Kidney (tissue), 14 donors: Measurements from ENCODE around the gene KLHL21. TPM values are rescaled to one million over a fixed set of nuclear protein-coding genes. Genes with fewer than 3 reads are reported as not detected.
A peak's percentile ranks its signal among the peaks of the same experiment; 100 is the strongest.

Source experiments
- DNase-seq, 5 donors: peaks; one replicate each; pipeline ENCODE4 v3.0.0-alpha.2; 2013 to 2020
- FAIRE-seq: peaks from 2 replicates; lab custom pipeline; 2012; peaks lifted over from hg19 to GRCh38; lab: Jason Lieb, UNC
- H3K27ac ChIP-seq, 2 donors: one replicate each; pipeline ENCODE4 v1.7.0; 2013; ENCODE audit warnings: low read depth in 2 of 2, low read length in 2 of 2, inconsistent platforms in 1 of 2
- H3K27me3 ChIP-seq: one replicate; pipeline ENCODE4 v1.7.1; 2013; ENCODE audit warnings: low read length, inconsistent platforms; ENCODE audit not compliant: control insufficient read depth, insufficient read depth
- H3K36me3 ChIP-seq, 3 donors: one replicate each; pipeline versions ENCODE4 v1.7.0 to v1.7.1; 2013; ENCODE audit warnings: low read length in 3 of 3, control low read depth in 1 of 3, inconsistent platforms in 1 of 3; ENCODE audit not compliant: insufficient read depth in 3 of 3, control insufficient read depth in 2 of 3
- H3K4me1 ChIP-seq, 3 donors: one replicate each; pipeline versions ENCODE4 v1.7.0 to v1.7.1; 2013; ENCODE audit warnings: low read length in 3 of 3, inconsistent platforms in 1 of 3, low read depth in 1 of 3; ENCODE audit not compliant: control insufficient read depth in 2 of 3, insufficient read depth in 2 of 3
- H3K4me3 ChIP-seq, 3 donors: one replicate each; pipeline versions ENCODE4 v1.7.0 to v1.8.1; 2013; ENCODE audit warnings: low read length in 3 of 3, control low read depth in 1 of 3, inconsistent platforms in 1 of 3
- H3K9ac ChIP-seq, 3 donors: one replicate each; pipeline versions ENCODE4 v1.7.0 to v1.7.1; 2013; ENCODE audit warnings: low read length in 3 of 3, control low read depth in 1 of 3, inconsistent platforms in 1 of 3
- H3K9me3 ChIP-seq, 3 donors: one replicate each; pipeline versions ENCODE4 v1.7.0 to v1.7.1; 2013; ENCODE audit warnings: low read length in 3 of 3, control low read depth in 1 of 3, inconsistent platforms in 1 of 3; ENCODE audit not compliant: control insufficient read depth in 2 of 3, insufficient read depth in 1 of 3
- intact Hi-C: fragments of 100-400 bp; cut with DNase I; formaldehyde crosslinking; loops from one replicate; pipeline ENCODE4 v1.11.1; 2022
- polyA plus RNA-seq: library from polyadenylated mRNA; stranded (reverse); fragments of 350-450 nt; fragmentation: Illumina TruSeq; extraction: RNeasy Lipid Tissue Mini Kit (QIAGEN cat#74804); gene quantifications from one replicate; pipeline ENCODE4 v1.2.3, GENCODE V29; 2014; ENCODE audit warnings: low read depth, low replicate concordance; ENCODE audit not compliant: insufficient read depth
- total RNA-seq: library from RNA; stranded (reverse); fragmentation: NEBNext Ultra II Directional; extraction: Animal tissue kit (Norgen Biotek cat#: 25700); gene quantifications from one replicate; pipeline ENCODE4 v1.2.1, GENCODE V29; 2021
- TF ChIP-seq, protein P1 (sequence below): IDR thresholded peaks from 3 replicates; pipeline ENCODE4 v1.5.1; 2012; ENCODE audit warnings: mild to moderate bottlenecking, moderate library complexity, borderline replicate concordance; ENCODE audit not compliant: insufficient read depth; ENCODE audit errors: extremely low read depth
- donor health status: control.
- donor health status: control.
- donor health status: control.
- donor health status: control.
- donor health status: control.
- donor health status: DM: yes; HTN: yes; CAD: no.
- donor health status: Normal renal cell carcinoma (clear cell type).

KLHL21 gene
- total and polyA plus RNA-seq, 2 donors from 2014 or later = 13.9 to 25.0 TPM

- TF ChIP-seq, protein P1, sequence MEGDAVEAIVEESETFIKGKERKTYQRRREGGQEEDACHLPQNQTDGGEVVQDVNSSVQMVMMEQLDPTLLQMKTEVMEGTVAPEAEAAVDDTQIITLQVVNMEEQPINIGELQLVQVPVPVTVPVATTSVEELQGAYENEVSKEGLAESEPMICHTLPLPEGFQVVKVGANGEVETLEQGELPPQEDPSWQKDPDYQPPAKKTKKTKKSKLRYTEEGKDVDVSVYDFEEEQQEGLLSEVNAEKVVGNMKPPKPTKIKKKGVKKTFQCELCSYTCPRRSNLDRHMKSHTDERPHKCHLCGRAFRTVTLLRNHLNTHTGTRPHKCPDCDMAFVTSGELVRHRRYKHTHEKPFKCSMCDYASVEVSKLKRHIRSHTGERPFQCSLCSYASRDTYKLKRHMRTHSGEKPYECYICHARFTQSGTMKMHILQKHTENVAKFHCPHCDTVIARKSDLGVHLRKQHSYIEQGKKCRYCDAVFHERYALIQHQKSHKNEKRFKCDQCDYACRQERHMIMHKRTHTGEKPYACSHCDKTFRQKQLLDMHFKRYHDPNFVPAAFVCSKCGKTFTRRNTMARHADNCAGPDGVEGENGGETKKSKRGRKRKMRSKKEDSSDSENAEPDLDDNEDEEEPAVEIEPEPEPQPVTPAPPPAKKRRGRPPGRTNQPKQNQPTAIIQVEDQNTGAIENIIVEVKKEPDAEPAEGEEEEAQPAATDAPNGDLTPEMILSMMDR = no peak
- peak; percentile 99 to 100 (median 100) for DNase-seq
- H3K9ac ChIP-seq = peak within 1 kb of the TSS; percentile 81 to 95 (median 85)
- no peak for FAIRE-seq
- H3K27me3 ChIP-seq = no peaks in the 10 kb centered on the region
- H3K36me3 ChIP-seq = peaks cover 0 to 4% (median 0%) of the 10 kb centered on the region in 3 donors
- H3K4me3 ChIP-seq = peak within 1 kb of the TSS; percentile 87 to 94 (median 90)
- peak within 1 kb of the TSS; percentile 96 to 97 for H3K27ac ChIP-seq
- intact Hi-C loops = no loop called here
- no peaks in the 10 kb centered on the region for H3K9me3 ChIP-seq
- no peaks in the 10 kb centered on the region for H3K4me1 ChIP-seq
Observed at GRCh38 chr1:6613361-6614018, 10.8 kb upstream of the KLHL21 start, which contains the start of gene PHF13. TSS of gene PHF13 (plus strand) at chr1:6613731. CDS start at chr1:6614067, 336 bp downstream.

- peak in 4 of 5 donors; percentile 64 to 87 (median 79) for DNase-seq
- Histone ChIP-seq H3K27ac (peak overlapping the region; percentile 96 to 97), H3K4me3 (peak overlapping the region; percentile 87 to 94 (median 90)), H3K4me1 (no peaks in the 10 kb centered on the region), H3K36me3 (peaks cover 0 to 4% (median 0%) of the 10 kb centered on the region in 3 donors), H3K9me3 (no peaks in the 10 kb centered on the region), H3K9ac (peak overlapping the region; percentile 81 to 95 (median 85)), H3K27me3 (no peaks in the 10 kb centered on the region)
- intact Hi-C loops = no loop called here
- FAIRE-seq = no peak
- TF ChIP-seq, protein P1 = no peak
Observed at GRCh38 chr1:6612641-6613360, 10.1 kb upstream of the KLHL21 start.

DNA sequence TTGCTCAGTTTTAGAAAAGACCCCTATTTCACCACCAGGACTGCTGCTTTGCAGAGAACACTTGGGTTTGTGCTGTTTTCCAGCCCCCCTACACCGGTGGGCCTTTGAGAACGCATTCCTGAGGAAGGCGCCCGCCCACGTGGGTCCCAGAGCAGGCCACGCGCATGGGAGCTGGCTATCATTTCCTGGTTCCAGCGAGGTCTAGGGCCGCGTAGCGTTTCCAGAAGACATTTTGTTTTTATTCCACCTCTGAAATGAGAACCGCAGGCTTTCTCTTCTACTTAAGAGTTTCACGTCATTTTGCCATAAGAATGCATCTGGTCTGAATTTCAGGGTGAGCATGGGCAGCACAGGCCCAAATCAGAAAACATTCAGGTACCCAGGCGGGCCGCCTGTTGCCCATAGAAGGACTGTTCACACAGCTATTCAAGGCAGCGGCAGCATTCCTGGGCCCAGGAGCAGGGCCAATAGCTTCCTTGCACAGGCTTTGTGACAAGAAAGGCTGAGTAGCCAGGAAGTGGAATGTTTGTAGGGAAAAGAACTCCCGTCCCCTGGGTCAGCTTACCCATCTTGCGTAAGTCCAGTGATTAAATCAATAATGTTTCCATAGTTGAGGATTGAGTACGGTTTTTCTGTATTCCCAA, 1.4 kb upstream of the KLHL21 start:
- FAIRE-seq = no peak
- intact Hi-C loops = no loop called here
- H3K4me3 ChIP-seq = peak overlapping the region; percentile 26 to 99 (median 74)

More for the DNA sequence above, 1.4 kb upstream of the KLHL21 start:
- peak overlapping the region in 2 of 3 donors; percentile 82 to 87 for H3K9ac ChIP-seq
- TF ChIP-seq, protein P1 = no peak
- peak overlapping the region; percentile 99 for H3K27ac ChIP-seq
- peaks cover 5 to 26% (median 13%) of the 10 kb centered on the region in 3 donors for H3K4me1 ChIP-seq
- H3K9me3 ChIP-seq = no peaks in the 10 kb centered on the region
- H3K27me3 ChIP-seq = no peaks in the 10 kb centered on the region
- peak; percentile 77 to 93 (median 81) for DNase-seq
- H3K36me3 ChIP-seq = peaks cover 0 to under 1% (median 0%) of the 10 kb centered on the region in 3 donors
